Epithelial cell of proximal tubule (primary cell): ENCODE measurements around the gene ABHD16B. TPM values are rescaled to one million over a fixed set of nuclear protein-coding genes. Genes with fewer than 3 reads are reported as not detected.

ENCODE experiments used
- DNase-seq: peaks from one replicate; pipeline ENCODE4 v3.0.0-alpha.2; 2011; ENCODE audit warnings: low read depth
- H3K4me3 ChIP-seq: 2 replicates; pipeline ENCODE4 v1.5.1; 2011; ENCODE audit warnings: low read depth, mild to moderate bottlenecking, low read length
- total RNA-seq: library from RNA; depleted of rRNA; stranded (reverse); fragments of >200 nt; gene quantifications from 2 replicates; pipeline ENCODE4 v1.2.3, GENCODE V29; 2015
- TF ChIP-seq, protein P1 (sequence below): conservative IDR thresholded peaks from 2 replicates; pipeline ENCODE4 v1.5.1; 2012; ENCODE audit warnings: low read depth, mild to moderate bottlenecking, low read length

The ABHD16B gene
- total RNA-seq, 1 donor from 2014 or later, result not detected

DNA sequence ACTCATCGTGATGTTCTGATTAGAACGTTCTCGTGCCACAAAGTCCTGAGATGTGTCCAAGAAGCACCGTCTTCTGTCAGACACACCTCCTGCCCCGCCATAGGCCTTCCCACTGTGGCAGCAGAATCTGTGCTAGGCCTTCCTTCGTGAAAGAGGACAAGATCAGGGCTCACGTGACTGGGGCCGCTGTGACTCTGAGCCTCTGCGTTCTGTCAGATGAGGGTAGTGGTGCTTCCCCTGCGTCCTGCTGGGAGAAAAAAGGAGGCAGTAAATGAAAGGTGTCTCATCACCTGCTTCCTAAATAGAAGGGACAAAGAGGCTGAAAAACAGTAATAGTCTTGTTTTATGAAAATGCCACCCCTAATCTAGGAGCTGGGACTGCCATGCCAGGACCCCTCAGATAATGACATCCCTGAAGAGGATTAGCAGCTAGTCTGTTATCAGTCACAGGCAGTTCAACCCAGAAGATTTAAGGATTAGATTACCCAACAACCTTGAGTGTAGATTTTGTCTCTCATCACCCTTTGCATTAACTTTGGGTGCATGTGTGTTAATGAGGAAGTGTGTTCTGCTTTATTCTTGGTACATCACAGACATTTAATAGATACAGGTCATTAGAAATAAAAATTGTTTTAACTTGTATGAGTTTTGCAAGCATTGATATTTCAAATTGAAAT is 37.7 kb downstream of the ABHD16B start:
- TF ChIP-seq, protein P1, sequence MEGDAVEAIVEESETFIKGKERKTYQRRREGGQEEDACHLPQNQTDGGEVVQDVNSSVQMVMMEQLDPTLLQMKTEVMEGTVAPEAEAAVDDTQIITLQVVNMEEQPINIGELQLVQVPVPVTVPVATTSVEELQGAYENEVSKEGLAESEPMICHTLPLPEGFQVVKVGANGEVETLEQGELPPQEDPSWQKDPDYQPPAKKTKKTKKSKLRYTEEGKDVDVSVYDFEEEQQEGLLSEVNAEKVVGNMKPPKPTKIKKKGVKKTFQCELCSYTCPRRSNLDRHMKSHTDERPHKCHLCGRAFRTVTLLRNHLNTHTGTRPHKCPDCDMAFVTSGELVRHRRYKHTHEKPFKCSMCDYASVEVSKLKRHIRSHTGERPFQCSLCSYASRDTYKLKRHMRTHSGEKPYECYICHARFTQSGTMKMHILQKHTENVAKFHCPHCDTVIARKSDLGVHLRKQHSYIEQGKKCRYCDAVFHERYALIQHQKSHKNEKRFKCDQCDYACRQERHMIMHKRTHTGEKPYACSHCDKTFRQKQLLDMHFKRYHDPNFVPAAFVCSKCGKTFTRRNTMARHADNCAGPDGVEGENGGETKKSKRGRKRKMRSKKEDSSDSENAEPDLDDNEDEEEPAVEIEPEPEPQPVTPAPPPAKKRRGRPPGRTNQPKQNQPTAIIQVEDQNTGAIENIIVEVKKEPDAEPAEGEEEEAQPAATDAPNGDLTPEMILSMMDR, result no peak
- no peak overlapping the region for H3K4me3 ChIP-seq
- no peak for DNase-seq

DNA sequence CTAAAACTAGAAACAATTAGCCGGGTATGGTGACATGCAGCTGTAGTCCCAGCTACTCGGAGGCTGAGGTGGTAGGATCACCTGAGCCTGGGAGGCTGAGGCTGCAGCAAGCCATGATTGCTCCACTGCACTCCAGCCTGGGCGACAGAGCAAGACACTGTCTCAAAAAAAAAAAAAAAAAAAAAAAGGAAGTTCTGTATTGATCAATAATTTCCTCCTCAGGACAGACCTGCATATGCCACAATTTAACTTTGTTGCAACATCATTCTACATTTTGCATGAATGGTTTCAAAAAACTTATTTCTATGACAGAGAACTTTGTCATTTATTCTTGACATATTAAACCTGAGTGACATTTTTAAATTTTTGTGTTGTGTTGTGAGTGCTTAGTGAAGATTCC is 39.1 kb downstream of the ABHD16B start:
- TF ChIP-seq, protein P1, result no peak
- no peak overlapping the region for H3K4me3 ChIP-seq
- no peak for DNase-seq

DNA sequence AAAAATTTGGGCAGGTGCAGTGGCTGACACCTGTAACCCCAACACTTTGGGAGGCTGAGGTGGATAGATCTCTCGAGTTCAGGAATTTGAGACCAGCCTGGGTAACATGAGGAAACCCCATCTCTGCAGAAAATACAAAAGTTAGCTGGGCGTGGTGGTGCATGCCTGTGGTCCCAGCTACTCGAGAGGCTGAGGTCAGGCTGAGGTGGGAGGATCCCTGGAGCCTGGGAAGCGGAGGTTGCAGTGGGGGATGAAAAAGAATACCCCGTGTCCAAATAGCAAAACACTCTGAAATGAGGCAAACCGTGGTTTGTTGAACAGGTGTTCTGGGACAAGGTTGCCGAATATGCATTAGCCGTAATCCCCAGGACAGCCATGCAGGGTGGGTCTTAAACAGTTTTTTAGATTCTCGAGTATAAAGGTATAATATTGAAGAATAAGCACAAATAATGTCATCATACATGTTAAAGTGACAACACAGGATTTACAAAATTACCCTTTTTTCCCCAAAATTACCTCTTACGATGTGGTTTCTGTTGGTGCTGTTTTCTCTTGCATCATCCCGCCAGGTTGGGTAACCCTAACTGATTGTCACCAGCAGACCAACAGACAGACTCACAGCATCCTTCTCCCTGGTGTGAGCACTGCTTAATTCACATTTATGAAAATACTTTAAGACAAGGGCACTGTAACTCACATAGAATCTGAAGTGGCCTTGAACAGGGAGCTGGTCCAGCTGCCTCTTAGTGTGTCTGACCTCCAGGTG is 42.7 kb downstream of the ABHD16B start:
- no peak for DNase-seq
- TF ChIP-seq, protein P1, result no peak
- no peak overlapping the region for H3K4me3 ChIP-seq

DNA sequence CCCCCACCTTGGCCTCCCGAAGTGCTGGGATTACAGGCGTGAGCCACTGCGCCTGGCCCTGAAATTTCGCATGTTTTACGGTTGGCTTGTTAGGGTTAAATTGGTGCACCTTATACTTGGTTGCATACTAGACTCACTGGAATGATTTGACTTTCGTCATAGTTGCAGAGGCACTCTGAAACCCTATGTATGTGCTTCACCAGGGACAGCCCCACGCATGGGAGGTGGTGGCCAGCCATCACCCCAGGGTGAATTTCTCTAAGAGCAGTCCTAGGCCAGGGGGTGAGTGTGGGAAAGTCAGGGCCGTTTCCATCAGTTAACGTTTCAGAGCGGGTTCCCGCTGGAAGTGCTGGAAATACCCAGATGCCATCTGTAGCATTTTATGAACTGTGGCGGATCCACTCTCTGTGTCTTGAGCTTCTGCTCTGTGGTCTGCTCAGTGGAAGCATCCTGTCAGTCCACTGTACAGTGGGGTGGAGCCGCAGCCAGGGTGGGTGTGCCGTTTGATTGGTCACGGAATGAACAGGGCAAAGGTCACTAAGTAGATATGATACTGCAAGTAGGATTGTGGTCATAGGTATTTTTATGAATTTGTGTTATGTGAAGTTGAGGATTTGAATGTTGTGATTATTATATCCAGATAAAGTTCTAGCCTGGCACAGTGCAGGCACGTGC is 46.8 kb downstream of the ABHD16B start:
- H3K4me3 ChIP-seq, result no peak overlapping the region
- no peak for DNase-seq
- TF ChIP-seq, protein P1, result no peak

DNA sequence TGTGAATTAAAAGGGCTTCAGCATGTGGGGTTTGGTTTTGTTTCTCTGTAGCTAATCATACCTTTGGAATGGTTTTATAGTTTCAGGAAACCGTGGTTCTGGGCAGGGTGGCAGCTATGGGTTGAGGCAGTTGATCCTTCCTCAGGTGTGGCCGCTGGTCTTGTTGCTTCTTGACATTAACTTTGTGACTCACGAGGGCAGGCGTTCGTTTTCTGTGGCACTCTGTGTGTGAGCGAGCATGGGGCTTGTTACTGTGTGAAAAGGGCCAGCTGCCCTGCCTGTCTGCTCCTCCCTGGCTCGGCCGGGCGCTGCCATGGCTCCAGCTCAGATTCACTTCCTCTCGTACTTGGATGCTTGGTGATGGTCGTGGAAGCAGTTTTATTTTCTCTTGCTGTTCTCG is 49.9 kb downstream of the ABHD16B start:
- no peak overlapping the region for H3K4me3 ChIP-seq
- DNase-seq, result no peak
- TF ChIP-seq, protein P1, result no peak

Other genes starting within 250 kb of the ABHD16B start
- 10.5 and 10.7 TPM in 2 replicates for gene GMEB2, start 234.4 kb upstream of the ABHD16B start, total RNA-seq
- 64.5 and 112 TPM in 2 replicates for gene STMN3, start 208.1 kb upstream of the ABHD16B start, total RNA-seq
- gene RTEL1, start 203.2 kb upstream of the ABHD16B start, total RNA-seq, result 26.5 and 29.1 TPM in 2 replicates
- 509 and 817 TPM in 2 replicates for gene TNFRSF6B, start 164.8 kb upstream of the ABHD16B start, total RNA-seq
- 42.1 and 49.0 TPM in 2 replicates for gene ARFRP1, start 153.5 kb upstream of the ABHD16B start, total RNA-seq
- 36.5 and 57.2 TPM in 2 replicates for gene ZGPAT, start 153.5 kb upstream of the ABHD16B start, total RNA-seq
- 6.5 and 19.1 TPM in 2 replicates for gene LIME1, start 124.8 kb upstream of the ABHD16B start, total RNA-seq
- gene SLC2A4RG, start 121.7 kb upstream of the ABHD16B start, total RNA-seq, result 91.5 and 91.9 TPM in 2 replicates
- 0.58 and 0.72 TPM in 2 replicates for gene ZBTB46, start 30.2 kb upstream of the ABHD16B start, total RNA-seq
- 112 and 128 TPM in 2 replicates for gene TPD52L2, start 3.8 kb downstream of the ABHD16B start, total RNA-seq
- 46.1 and 46.4 TPM in 2 replicates for gene DNAJC5, start 33.6 kb downstream of the ABHD16B start, total RNA-seq
- gene UCKL1, start 94.9 kb downstream of the ABHD16B start, total RNA-seq, result 16.2 and 35.7 TPM in 2 replicates
- gene ZNF512B, start 108.4 kb downstream of the ABHD16B start, total RNA-seq, result 5.2 and 6.9 TPM in 2 replicates
- gene SAMD10, start 118.1 kb downstream of the ABHD16B start, total RNA-seq, result 9.5 and 10.8 TPM in 2 replicates
- gene PRPF6, start 119.6 kb downstream of the ABHD16B start, total RNA-seq, result 56.6 and 62.4 TPM in 2 replicates
- under 0.01 TPM in 1 of 2 replicates, not detected in the other for gene C20orf204, start 174.7 kb downstream of the ABHD16B start, total RNA-seq
- not detected in 2 replicates for gene SOX18, start 188.1 kb downstream of the ABHD16B start, total RNA-seq
- 11.9 and 14.6 TPM in 2 replicates for gene TCEA2, start 201.7 kb downstream of the ABHD16B start, total RNA-seq
- 19.7 and 21.8 TPM in 2 replicates for gene RGS19, start 218.0 kb downstream of the ABHD16B start, total RNA-seq
- 0.06 and 0.36 TPM in 2 replicates for gene OPRL1, start 218.6 kb downstream of the ABHD16B start, total RNA-seq
- gene LKAAEAR1, start 222.9 kb downstream of the ABHD16B start, total RNA-seq, result not detected in 2 replicates
- not detected in 2 replicates for gene NPBWR2, start 246.1 kb downstream of the ABHD16B start, total RNA-seq